Thoracic aorta (tissue), 2 donors: ENCODE data around the gene FMNL2. TPM values are rescaled to one million over a fixed set of nuclear protein-coding genes. Genes with fewer than 3 reads are reported as not detected.
"Not testable (repeated sequence)": the region's sequence is repeated elsewhere in the genome, so short reads cannot be mapped to it uniquely, and the experiment has no call there.

Experiments
- ATAC-seq: fragments of 150-250 bp; one replicate; pipeline ENCODE4 v1.8.0; 2017; ENCODE audit warnings: low read depth; ENCODE audit not compliant: insufficient number of reproducible peaks, low FRiP score
- DNase-seq: peaks from one replicate; pipeline ENCODE4 v3.0.0-alpha.2; 2020; ENCODE audit warnings: low spot score
- H3K27ac ChIP-seq, 2 donors: fragments of 200-600 bp; sonication (generic); 1 replicate in 1 of 2; 2 replicates in 1 of 2; pipeline ENCODE4 v1.5.1; 2016; ENCODE audit warnings: mild to moderate bottlenecking in 2 of 2, moderate library complexity in 2 of 2
- H3K27me3 ChIP-seq: fragments of 200-600 bp; sonication (generic); replicated peaks from 2 replicates; pipeline ENCODE4 v1.6.0; 2016; ENCODE audit warnings: mild to moderate bottlenecking; ENCODE audit not compliant: insufficient read depth
- H3K36me3 ChIP-seq: fragments of 200-600 bp; sonication (generic); one replicate; pipeline ENCODE4 v1.5.1; 2016
- H3K4me1 ChIP-seq, 2 donors: fragments of 200-600 bp; sonication (generic); 1 replicate in 1 of 2; 2 replicates in 1 of 2; pipeline versions ENCODE4 v1.5.1 to v1.6.0; 2016; ENCODE audit warnings: low read depth in 2 of 2, mild to moderate bottlenecking in 1 of 2; ENCODE audit not compliant: control insufficient read depth in 1 of 2
- H3K4me3 ChIP-seq: fragments of 200-600 bp; sonication (generic); 2 replicates; pipeline ENCODE4 v1.5.1; 2016; ENCODE audit warnings: mild to moderate bottlenecking
- H3K9me3 ChIP-seq: fragments of 200-600 bp; sonication (generic); 2 replicates; pipeline ENCODE4 v1.5.1; 2016
- CTCF ChIP-seq: fragments of 200-600 bp; sonication (generic); IDR thresholded peaks from one replicate; pipeline ENCODE4 v1.5.1; 2019; ENCODE audit warnings: antibody characterized with exemption
- total RNA-seq, 2 donors: library from RNA; depleted of rRNA; stranded (reverse); fragments of >200 nt; gene quantifications; one replicate each; pipeline versions ENCODE4 v1.1.0 to v1.2.3, GENCODE V29; 2016

Gene FMNL2
- total RNA-seq, 2 donors from 2014 or later: 30.6 to 87.0 TPM

GRCh38 chr2:152518641-152519580 is 183.9 kb downstream of the FMNL2 start:
- Histone ChIP-seq H3K27ac (peak overlapping the region; percentile 10 to 40), H3K9me3 (no peaks in the 10 kb centered on the region), H3K27me3 (no peaks in the 10 kb centered on the region), H3K4me3 (peak overlapping the region; percentile 60), H3K36me3 (no peaks in the 10 kb centered on the region), H3K4me1 (peaks cover 5 to 25% of the 10 kb centered on the region in 2 donors)
- DNase-seq: no peak
- no peak for TF ChIP-seq CTCF
- no peak for ATAC-seq

GRCh38 chr2:152519581-152519952 is 184.6 kb downstream of the FMNL2 start:
- no peak for DNase-seq
- TF ChIP-seq CTCF: no peak
- no peaks in the 10 kb centered on the region for H3K36me3 ChIP-seq
- peaks cover 5 to 24% of the 10 kb centered on the region in 2 donors for H3K4me1 ChIP-seq
- H3K27ac ChIP-seq: peak overlapping the region in 1 of 2 donors; percentile 40
- H3K9me3 ChIP-seq: no peaks in the 10 kb centered on the region
- H3K27me3 ChIP-seq: no peaks in the 10 kb centered on the region
- H3K4me3 ChIP-seq: peak overlapping the region; percentile 60
- no peak for ATAC-seq

- no peak for TF ChIP-seq CTCF
- no peaks in the 10 kb centered on the region for H3K36me3 ChIP-seq
- H3K4me3 ChIP-seq: no peak overlapping the region
- H3K4me1 ChIP-seq: peaks cover 5 to 32% of the 10 kb centered on the region in 2 donors
- DNase-seq (no peak), ATAC-seq (no peak)
- H3K27me3 ChIP-seq: no peaks in the 10 kb centered on the region
- no peak overlapping the region for H3K27ac ChIP-seq
- no peaks in the 10 kb centered on the region for H3K9me3 ChIP-seq
These were observed 185.8 kb downstream of the FMNL2 start for GRCh38 chr2:152520759-152521158.

- H3K4me3 ChIP-seq, H3K36me3 ChIP-seq, H3K27ac ChIP-seq, H3K27me3 ChIP-seq, ATAC-seq, H3K9me3 ChIP-seq, DNase-seq: not testable (repeated sequence)
- peaks cover 12 to 39% of the 10 kb centered on the region in 2 donors for H3K4me1 ChIP-seq
These were observed 187.5 kb downstream of the FMNL2 start for GRCh38 chr2:152522446-152522845.

- Histone ChIP-seq H3K9me3 (no peaks in the 10 kb centered on the region), H3K4me1 (peaks cover 12 to 35% of the 10 kb centered on the region in 2 donors), H3K27me3 (no peaks in the 10 kb centered on the region), H3K27ac (no peak overlapping the region), H3K36me3 (no peaks in the 10 kb centered on the region), H3K4me3 (no peak overlapping the region)
- DNase-seq: no peak
- no peak for TF ChIP-seq CTCF
- ATAC-seq: no peak
These were observed 188.1 kb downstream of the FMNL2 start for GRCh38 chr2:152523091-152523490.
